Hematopoietic multipotent progenitor cell treated with erythropoietin and hydrocortisone succinate and interleukin-3 and kit ligand, for 8 days (in vitro differentiated cells): ENCODE results near the gene WDR1.

Experiments
- DNase-seq: peaks from one replicate; pipeline ENCODE4 v3.0.0-alpha.2; 2015

Gene WDR1

GRCh38 chr4:10083861-10084641 lies 32.5 kb downstream of the WDR1 start:
- no peak for DNase-seq

- DNase-seq = no peak
Observed at GRCh38 chr4:10083331-10083771, 33.2 kb downstream of the WDR1 start.

GRCh38 chr4:10082459-10083272 lies 33.9 kb downstream of the WDR1 start:
- no peak for DNase-seq

- DNase-seq = no peak
Observed at GRCh38 chr4:10082047-10082446, 34.6 kb downstream of the WDR1 start.

GRCh38 chr4:10081218-10081606 lies 35.4 kb downstream of the WDR1 start:
- DNase-seq = no peak

- DNase-seq = no peak
Observed at GRCh38 chr4:10080589-10081217, 35.9 kb downstream of the WDR1 start.

- DNase-seq = no peak
Observed at GRCh38 chr4:10079912-10080588, 36.5 kb downstream of the WDR1 start.

GRCh38 chr4:10079256-10079655 lies 37.3 kb downstream of the WDR1 start:
- no peak for DNase-seq

GRCh38 chr4:10078481-10079233 lies 37.9 kb downstream of the WDR1 start:
- DNase-seq = no peak

GRCh38 chr4:10077483-10078335 lies 38.9 kb downstream of the WDR1 start:
- peak; percentile 62 for DNase-seq

- DNase-seq = no peak
Observed at GRCh38 chr4:10077076-10077475, 39.5 kb downstream of the WDR1 start.

- DNase-seq = no peak
Observed at GRCh38 chr4:10075953-10076391, 40.6 kb downstream of the WDR1 start.

- DNase-seq = no peak
Observed at GRCh38 chr4:10075158-10075863, 41.3 kb downstream of the WDR1 start.

- DNase-seq = peak; percentile 29
Observed at GRCh38 chr4:10074767-10075105, 41.9 kb downstream of the WDR1 start.

- no peak for DNase-seq
Observed at GRCh38 chr4:10074076-10074766, 42.4 kb downstream of the WDR1 start.

- no peak for DNase-seq
Observed at GRCh38 chr4:10072420-10073017, 44.1 kb downstream of the WDR1 start.

- DNase-seq = no peak
Observed at GRCh38 chr4:10069075-10069642, 47.4 kb downstream of the WDR1 start.

GRCh38 chr4:10066670-10067651 lies 49.6 kb downstream of the WDR1 start:
- DNase-seq = no peak
